HG03159 (cell line): ENCODE results near the gene SLX4IP.

Experiments
- ATAC-seq: cut with Tn5 transposase; IDR thresholded peaks from one replicate; pipeline ENCODE4 v1.9.1; 2021; ENCODE audit warnings: mild to moderate bottlenecking, moderate library complexity; ENCODE audit not compliant: unreplicated experiment

The SLX4IP gene

GRCh38 chr20:10547276-10548114, 112.4 kb downstream of the SLX4IP start:
- no peak for ATAC-seq

GRCh38 chr20:10549511-10549910, 114.4 kb downstream of the SLX4IP start:
- no peak for ATAC-seq

DNA sequence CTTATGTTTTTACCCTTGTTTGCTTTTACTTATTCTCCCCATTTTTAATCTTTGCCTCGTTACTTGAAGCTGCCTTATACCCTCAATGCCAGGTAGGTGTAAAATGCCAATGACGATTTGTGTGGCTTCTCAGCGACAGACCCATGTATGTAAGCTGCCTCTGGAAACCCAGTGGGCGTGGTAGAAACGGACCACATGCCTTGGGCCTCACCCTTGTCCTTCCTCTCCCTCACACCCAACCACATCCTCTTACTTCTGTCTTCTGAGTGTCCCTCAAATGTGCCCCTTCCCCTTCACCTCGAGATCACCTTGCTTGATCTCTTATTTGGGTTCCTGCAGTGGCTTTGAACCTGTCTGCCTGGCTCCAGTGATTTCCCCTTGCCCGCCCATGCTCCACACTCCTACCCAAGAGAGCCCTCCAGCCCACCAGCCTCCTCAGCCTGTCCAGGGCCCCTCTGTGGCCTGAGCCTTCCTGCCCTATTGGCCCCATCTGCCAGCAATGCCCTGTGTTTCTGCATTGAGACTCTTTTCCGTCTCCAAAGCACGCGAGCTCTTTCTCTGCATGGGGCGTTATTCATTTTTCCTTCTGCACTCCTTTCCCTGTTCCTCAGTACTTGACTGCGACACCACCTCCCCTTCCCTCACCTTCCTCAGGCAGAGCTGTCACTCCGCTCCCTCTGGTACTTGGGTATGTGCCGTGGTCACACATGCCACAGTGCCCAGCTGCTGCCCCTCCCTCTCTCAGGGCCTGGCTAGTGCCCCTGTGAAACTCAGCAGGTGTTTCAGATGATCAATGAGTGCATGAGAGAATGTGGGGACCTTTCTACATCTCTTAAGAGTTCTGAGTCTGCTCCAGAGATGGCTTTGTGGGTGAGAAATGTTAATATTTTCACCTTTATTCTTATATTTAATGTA, 115.4 kb downstream of the SLX4IP start:
- no peak for ATAC-seq

DNA sequence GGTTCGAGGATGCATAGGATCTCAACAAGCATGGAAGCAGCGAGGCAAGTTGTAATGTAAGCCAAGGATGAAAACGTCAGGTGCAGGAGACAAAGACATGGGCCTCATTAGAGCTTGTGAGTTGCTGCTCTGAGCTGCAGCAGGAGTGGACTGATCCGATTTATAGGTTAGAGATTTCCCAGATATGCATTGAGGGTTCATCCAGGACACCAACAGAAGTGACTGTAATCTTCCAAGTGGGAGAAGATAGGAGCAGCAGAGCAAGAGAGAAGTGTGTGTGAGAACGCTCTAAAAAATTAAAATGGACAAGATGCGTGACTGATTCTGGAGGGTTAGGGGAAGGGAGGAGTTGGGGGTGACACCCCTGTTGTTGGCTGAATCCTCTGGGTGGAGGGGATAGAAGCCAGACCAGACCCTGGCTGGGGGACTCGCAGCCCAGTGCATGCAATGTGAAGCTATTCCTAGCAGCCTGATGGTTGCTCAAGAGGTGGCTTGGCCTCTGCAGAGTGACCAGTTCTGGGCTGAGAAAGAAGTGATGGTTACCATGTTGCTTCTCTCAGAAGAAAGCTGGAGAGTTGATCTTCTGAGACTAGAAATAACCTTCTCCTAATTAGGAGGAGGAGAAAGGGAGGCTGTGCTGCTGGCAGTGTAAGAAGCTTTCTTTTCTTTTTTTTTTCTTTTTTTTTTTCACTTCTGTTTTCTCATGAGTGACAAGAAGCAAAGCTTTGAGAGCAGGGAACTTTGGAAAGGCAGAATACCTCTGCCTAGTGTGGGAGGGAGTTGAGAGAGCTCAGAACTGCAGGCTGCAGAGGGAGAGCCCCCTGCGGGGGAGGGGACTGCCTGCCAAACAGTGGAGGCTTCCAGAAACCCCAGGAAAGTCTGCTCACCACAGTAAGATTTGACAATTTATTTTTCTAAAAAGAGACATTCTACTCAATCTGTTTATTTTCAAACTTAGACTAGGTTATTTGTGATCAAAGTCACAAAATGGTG, 116.9 kb downstream of the SLX4IP start:
- no peak for ATAC-seq

- peak; percentile 72 for ATAC-seq
These were observed 118.3 kb downstream of the SLX4IP start for GRCh38 chr20:10553326-10553984.

DNA sequence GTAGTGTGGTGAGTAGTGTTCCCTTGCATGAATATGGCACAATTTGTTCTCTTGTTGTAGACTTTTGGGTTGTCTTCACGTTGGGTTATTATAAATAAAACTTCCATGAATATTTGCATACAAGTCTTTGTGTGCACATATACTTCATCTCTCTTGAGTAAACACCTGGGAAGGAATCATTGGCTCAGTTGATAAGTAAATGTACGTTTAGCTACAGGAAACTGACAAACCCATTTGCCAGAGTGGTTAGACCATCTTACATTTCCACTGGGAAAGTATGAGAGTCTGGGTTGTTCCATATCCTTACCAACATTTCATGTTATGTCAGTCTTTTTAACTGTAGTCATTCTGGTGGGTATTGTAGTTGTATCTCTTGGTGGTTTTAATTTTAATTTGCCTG, 119.2 kb downstream of the SLX4IP start:
- ATAC-seq: no peak

GRCh38 chr20:10555393-10555792, 120.3 kb downstream of the SLX4IP start:
- ATAC-seq: no peak

- ATAC-seq: no peak
These were observed 120.8 kb downstream of the SLX4IP start for GRCh38 chr20:10555865-10556308.

GRCh38 chr20:10556519-10557083, 121.5 kb downstream of the SLX4IP start:
- no peak for ATAC-seq

GRCh38 chr20:10557685-10558084, 122.6 kb downstream of the SLX4IP start:
- no peak for ATAC-seq

- ATAC-seq: peak; percentile 91
These were observed 123.6 kb downstream of the SLX4IP start for GRCh38 chr20:10558635-10559187.

DNA sequence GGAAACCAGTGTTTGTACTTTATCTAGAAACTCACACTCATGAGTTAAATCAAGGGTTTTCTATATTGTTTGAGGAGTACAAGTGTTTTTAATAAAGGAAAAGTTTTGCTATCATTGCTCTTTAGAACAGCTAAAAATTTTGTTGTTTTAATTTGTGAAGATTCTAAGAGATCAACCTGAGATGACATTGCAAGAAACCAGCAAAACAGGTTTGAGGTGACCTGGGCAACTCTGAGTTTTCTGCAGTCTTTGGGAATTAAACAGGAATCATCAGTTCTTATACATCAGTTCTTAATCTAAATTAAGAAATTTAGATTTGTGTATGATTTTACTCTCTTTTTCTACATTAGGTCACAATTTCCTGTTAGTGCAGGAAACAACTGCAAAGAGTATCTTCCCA, 124.2 kb downstream of the SLX4IP start:
- no peak for ATAC-seq

DNA sequence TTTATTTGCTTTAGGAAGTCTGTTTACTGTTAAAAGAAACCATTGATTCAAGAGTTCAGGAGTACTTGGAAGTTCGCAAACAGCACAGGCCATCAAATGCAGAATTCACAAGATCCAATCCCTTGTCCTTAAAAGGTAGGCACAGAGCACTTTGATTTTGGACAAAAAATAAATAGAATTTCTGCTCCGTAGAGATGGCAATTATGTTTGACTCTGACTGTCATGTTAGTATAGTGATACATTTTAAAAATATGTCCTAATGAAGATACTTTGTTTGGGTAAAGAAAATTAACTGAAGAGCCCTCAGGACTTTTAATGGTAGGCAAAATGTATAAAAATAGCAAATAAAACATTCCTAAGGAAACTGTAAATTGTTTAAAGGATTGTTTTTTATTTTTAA, 125.6 kb downstream of the SLX4IP start:
- no peak for ATAC-seq

GRCh38 chr20:10561302-10561701, 126.2 kb downstream of the SLX4IP start:
- ATAC-seq: no peak

DNA sequence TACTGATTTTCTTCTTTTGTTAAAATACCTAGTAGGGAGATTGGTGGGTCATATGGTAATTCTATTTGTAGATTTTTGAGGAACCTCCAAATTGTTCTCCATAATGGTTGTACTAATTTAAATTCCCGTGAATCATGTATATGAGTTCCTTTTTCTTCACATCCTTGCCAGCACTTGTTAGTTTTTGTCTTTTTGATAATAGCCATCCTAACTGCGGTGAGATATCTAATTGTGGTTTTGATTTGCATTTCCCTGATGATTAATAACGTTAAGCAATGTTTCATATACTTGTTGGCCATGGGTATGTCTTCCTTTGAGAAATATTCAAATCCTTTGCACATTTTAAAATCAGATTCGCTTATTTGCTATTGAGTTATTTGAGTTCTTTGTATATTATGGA, 127.8 kb downstream of the SLX4IP start:
- no peak for ATAC-seq

GRCh38 chr20:10563935-10564492, 128.9 kb downstream of the SLX4IP start:
- ATAC-seq: no peak

GRCh38 chr20:10565191-10565921, 130.3 kb downstream of the SLX4IP start:
- ATAC-seq: no peak
